Measurements from ENCODE around the gene USP22.
A peak's percentile ranks its signal among the peaks of the same experiment; 100 is the strongest.
"Not testable (repeated sequence)": the region's sequence is repeated elsewhere in the genome, so short reads cannot be mapped to it uniquely, and the experiment has no call there.

The USP22 gene

GRCh38 chr17:21076242-21076641, 33.4 kb upstream of the USP22 start:
- Histone ChIP-seq H3K4me3 (ENCODE audit: low read length in 2 of 2) (no peak overlapping the region), H3K27me3 (ENCODE audit: control insufficient read depth in 1 of 2, insufficient read depth in 2 of 2, low read length in 2 of 2) (no peaks in the 10 kb centered on the region), H3K36me3 (ENCODE audit: control insufficient read depth in 2 of 2, insufficient read depth in 2 of 2, low read length in 2 of 2) (no peaks in the 10 kb centered on the region), H3K9ac (ENCODE audit: low read length in 2 of 2) (no peak overlapping the region), H3K9me3 (ENCODE audit: control insufficient read depth in 2 of 2, low read length in 2 of 2) (no peaks in the 10 kb centered on the region), H3K4me1 (ENCODE audit: control insufficient read depth, insufficient read depth, low read length) (peaks cover 5% of the 10 kb centered on the region), H3K27ac (ENCODE audit: low read length) (peak overlapping the region; percentile 46)

- H3K4me3 ChIP-seq (ENCODE audit: low read length in 2 of 2): no peak overlapping the region
Measured at GRCh38 chr17:21075739-21076085, 32.9 kb upstream of the USP22 start.

DNA sequence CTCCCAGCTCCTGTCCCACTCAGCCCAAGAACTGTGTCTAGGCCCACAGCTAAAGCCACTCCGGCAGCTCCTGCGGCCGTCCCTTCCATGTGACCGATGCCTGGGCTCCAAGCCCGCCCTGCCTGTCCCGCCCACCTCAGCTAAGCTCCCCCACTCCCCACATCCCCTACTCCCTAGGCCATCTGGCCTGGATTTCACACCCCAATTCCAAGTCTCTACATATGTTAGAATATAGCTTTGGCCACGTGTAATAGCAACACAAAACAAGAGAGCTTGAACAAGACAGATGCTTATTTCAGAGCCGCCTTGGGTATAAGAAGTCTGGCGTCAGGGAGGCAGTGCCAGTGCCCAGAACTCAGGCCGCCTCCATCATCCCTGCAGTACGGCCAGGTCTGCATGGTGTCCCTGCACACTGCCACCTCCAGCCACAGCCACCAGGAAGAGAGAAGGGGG, 30.0 kb upstream of the USP22 start:
- Histone ChIP-seq H3K9me3 (ENCODE audit: control insufficient read depth in 2 of 2, low read length in 2 of 2) (no peaks in the 10 kb centered on the region), H3K36me3 (ENCODE audit: control insufficient read depth in 2 of 2, insufficient read depth in 2 of 2, low read length in 2 of 2) (no peaks in the 10 kb centered on the region), H3K27ac (ENCODE audit: low read length) (no peak overlapping the region), H3K27me3 (ENCODE audit: control insufficient read depth in 1 of 2, insufficient read depth in 2 of 2, low read length in 2 of 2) (no peaks in the 10 kb centered on the region), H3K4me1 (ENCODE audit: control insufficient read depth, insufficient read depth, low read length) (peaks cover 5% of the 10 kb centered on the region), H3K4me3 (ENCODE audit: low read length in 2 of 2) (no peak overlapping the region), H3K9ac (ENCODE audit: low read length in 2 of 2) (no peak overlapping the region)

More at GRCh38 chr17:21075739-21076085, 32.9 kb upstream of the USP22 start:
- Histone ChIP-seq H3K27ac (ENCODE audit: low read length) (peak overlapping the region; percentile 46), H3K9me3 (ENCODE audit: control insufficient read depth in 2 of 2, low read length in 2 of 2) (no peaks in the 10 kb centered on the region), H3K27me3 (ENCODE audit: control insufficient read depth in 1 of 2, insufficient read depth in 2 of 2, low read length in 2 of 2) (no peaks in the 10 kb centered on the region), H3K9ac (ENCODE audit: low read length in 2 of 2) (no peak overlapping the region), H3K4me1 (ENCODE audit: control insufficient read depth, insufficient read depth, low read length) (peaks cover 5% of the 10 kb centered on the region), H3K36me3 (ENCODE audit: control insufficient read depth in 2 of 2, insufficient read depth in 2 of 2, low read length in 2 of 2) (no peaks in the 10 kb centered on the region)

- H3K27me3 ChIP-seq (ENCODE audit: control insufficient read depth in 1 of 2, insufficient read depth in 2 of 2, low read length in 2 of 2): no peaks in the 10 kb centered on the region
- no peaks in the 10 kb centered on the region for H3K9me3 ChIP-seq (ENCODE audit: control insufficient read depth in 2 of 2, low read length in 2 of 2)
- no peak overlapping the region for H3K27ac ChIP-seq (ENCODE audit: low read length)
- H3K4me1 ChIP-seq (ENCODE audit: control insufficient read depth, insufficient read depth, low read length): no peaks in the 10 kb centered on the region
- no peaks in the 10 kb centered on the region for H3K36me3 ChIP-seq (ENCODE audit: control insufficient read depth in 2 of 2, insufficient read depth in 2 of 2, low read length in 2 of 2)
- no peak overlapping the region for H3K4me3 ChIP-seq (ENCODE audit: low read length in 2 of 2)
- no peak overlapping the region for H3K9ac ChIP-seq (ENCODE audit: low read length in 2 of 2)
Measured at GRCh38 chr17:21066394-21066793, 23.6 kb upstream of the USP22 start.

DNA sequence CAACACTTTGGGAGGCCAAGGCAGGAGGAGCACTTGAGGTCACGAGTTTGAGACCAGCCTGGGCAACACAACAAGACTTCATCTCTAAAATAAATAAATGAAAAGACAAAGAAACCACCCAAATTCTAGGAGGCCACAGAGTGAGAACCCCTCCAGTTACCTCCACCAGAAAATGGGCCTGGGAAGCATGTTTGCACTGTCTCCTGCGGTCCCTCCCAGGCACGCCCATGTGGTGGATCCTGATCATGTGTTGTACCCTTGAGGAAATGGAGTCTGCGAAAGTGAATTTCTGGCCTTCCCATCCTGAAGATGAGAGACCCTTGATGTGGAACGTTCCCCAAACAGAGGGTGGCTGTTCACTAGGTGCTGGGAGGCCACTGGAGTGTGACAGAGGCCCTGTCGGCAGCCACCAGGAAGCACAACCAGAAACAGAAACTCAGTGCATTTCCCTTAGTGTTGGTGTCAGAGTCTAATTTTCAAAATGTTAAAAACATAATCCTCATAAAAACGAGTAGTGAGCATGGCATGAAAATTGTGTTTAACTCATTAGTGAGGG, 19.2 kb upstream of the USP22 start:
- Histone ChIP-seq H3K27ac (ENCODE audit: low read length) (no peak overlapping the region), H3K9ac (ENCODE audit: low read length in 2 of 2) (no peak overlapping the region), H3K4me1 (ENCODE audit: control insufficient read depth, insufficient read depth, low read length) (no peaks in the 10 kb centered on the region), H3K27me3 (ENCODE audit: control insufficient read depth in 1 of 2, insufficient read depth in 2 of 2, low read length in 2 of 2) (peaks cover 0 to 2% of the 10 kb centered on the region in 2 donors), H3K4me3 (ENCODE audit: low read length in 2 of 2) (no peak overlapping the region), H3K36me3 (ENCODE audit: control insufficient read depth in 2 of 2, insufficient read depth in 2 of 2, low read length in 2 of 2) (no peaks in the 10 kb centered on the region), H3K9me3 (ENCODE audit: control insufficient read depth in 2 of 2, low read length in 2 of 2) (no peaks in the 10 kb centered on the region)

GRCh38 chr17:21061158-21061835, 18.5 kb upstream of the USP22 start:
- Histone ChIP-seq H3K9me3 (ENCODE audit: control insufficient read depth in 2 of 2, low read length in 2 of 2) (no peaks in the 10 kb centered on the region), H3K27me3 (ENCODE audit: control insufficient read depth in 1 of 2, insufficient read depth in 2 of 2, low read length in 2 of 2) (peaks cover 0 to 2% of the 10 kb centered on the region in 2 donors), H3K36me3 (ENCODE audit: control insufficient read depth in 2 of 2, insufficient read depth in 2 of 2, low read length in 2 of 2) (no peaks in the 10 kb centered on the region), H3K27ac (ENCODE audit: low read length) (no peak overlapping the region), H3K4me1 (ENCODE audit: control insufficient read depth, insufficient read depth, low read length) (no peaks in the 10 kb centered on the region), H3K9ac (ENCODE audit: low read length in 2 of 2) (no peak overlapping the region), H3K4me3 (ENCODE audit: low read length in 2 of 2) (no peak overlapping the region)

GRCh38 chr17:21059761-21060160, 16.9 kb upstream of the USP22 start:
- H3K4me1 ChIP-seq (ENCODE audit: control insufficient read depth, insufficient read depth, low read length): no peaks in the 10 kb centered on the region

DNA sequence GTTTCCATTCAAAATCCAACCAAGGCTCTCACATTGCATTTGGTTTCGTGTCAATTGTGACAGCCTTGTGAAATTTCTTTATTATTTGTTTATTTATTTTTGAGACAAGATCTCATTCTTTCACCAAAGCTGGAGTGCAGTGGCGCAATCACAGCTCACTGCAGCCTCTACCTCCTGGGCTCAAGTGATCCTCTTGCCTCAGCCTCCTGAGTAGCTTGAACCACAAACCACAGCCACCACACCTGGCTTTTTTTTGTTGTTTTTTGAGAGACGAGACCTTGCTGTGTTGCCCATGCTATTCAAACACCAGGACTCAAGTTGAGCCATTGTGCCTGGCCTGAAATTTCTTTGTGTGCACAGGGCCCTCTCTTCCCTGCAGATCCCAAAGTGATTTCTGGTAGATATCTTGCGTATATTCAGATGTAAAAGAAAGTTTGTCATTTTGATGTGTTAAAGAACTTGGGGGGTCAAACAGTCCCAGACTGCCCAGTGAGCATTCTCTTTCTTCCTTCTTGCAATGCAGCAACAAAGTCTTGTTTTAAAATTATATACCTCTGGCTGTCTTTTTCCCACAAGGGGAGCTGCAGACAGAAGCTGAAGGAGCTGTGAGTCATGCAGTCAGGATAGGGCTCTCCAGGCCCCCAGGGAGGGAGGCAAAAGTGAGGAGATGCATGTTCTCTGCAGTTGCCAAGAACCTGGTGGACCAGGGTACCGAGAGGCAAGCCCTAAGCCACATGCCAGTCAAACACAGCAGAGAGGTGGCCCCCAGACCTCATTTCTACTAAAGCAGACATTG, 15.5 kb upstream of the USP22 start:
- H3K4me1 ChIP-seq (ENCODE audit: control insufficient read depth, insufficient read depth, low read length): no peaks in the 10 kb centered on the region
- no peaks in the 10 kb centered on the region for H3K36me3 ChIP-seq (ENCODE audit: control insufficient read depth in 2 of 2, insufficient read depth in 2 of 2, low read length in 2 of 2)
- no peak overlapping the region for H3K9ac ChIP-seq (ENCODE audit: low read length in 2 of 2)

More at GRCh38 chr17:21059761-21060160, 16.9 kb upstream of the USP22 start:
- Histone ChIP-seq H3K27me3 (ENCODE audit: control insufficient read depth in 1 of 2, insufficient read depth in 2 of 2, low read length in 2 of 2) (peaks cover 0 to 2% of the 10 kb centered on the region in 2 donors), H3K27ac (ENCODE audit: low read length) (no peak overlapping the region), H3K36me3 (ENCODE audit: control insufficient read depth in 2 of 2, insufficient read depth in 2 of 2, low read length in 2 of 2) (no peaks in the 10 kb centered on the region), H3K4me3 (ENCODE audit: low read length in 2 of 2) (no peak overlapping the region), H3K9ac (ENCODE audit: low read length in 2 of 2) (no peak overlapping the region), H3K9me3 (ENCODE audit: control insufficient read depth in 2 of 2, low read length in 2 of 2) (no peaks in the 10 kb centered on the region)

DNA sequence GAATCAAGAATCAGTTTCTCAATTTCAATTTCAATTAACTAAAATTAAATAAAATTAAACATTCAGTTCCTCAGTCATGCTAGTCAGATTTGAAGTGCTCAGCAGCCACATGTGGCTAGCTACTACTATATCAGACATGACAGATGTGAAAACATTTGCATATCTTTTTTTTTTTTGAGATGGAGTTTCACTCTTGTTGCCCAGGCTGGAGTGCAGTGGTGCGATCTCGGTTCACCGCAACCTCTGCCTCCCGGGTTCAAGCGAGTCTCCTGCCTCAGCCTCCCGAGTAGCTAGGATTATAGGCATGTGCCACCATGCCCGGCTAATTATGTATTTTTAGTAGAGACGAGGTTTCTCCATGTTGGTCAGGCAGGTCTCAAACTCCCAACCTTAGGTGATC, 10.2 kb upstream of the USP22 start:
- H3K27ac ChIP-seq (ENCODE audit: low read length); H3K36me3 ChIP-seq (ENCODE audit: control insufficient read depth in 2 of 2, insufficient read depth in 2 of 2, low read length in 2 of 2); H3K9ac ChIP-seq (ENCODE audit: low read length in 2 of 2); H3K9me3 ChIP-seq (ENCODE audit: control insufficient read depth in 2 of 2, low read length in 2 of 2); H3K4me1 ChIP-seq (ENCODE audit: control insufficient read depth, insufficient read depth, low read length); H3K4me3 ChIP-seq (ENCODE audit: low read length in 2 of 2); H3K27me3 ChIP-seq (ENCODE audit: control insufficient read depth in 1 of 2, insufficient read depth in 2 of 2, low read length in 2 of 2): not testable (repeated sequence)

More for the DNA sequence above, 15.5 kb upstream of the USP22 start:
- Histone ChIP-seq H3K27me3 (ENCODE audit: control insufficient read depth in 1 of 2, insufficient read depth in 2 of 2, low read length in 2 of 2) (peaks cover 0 to 8% of the 10 kb centered on the region in 2 donors), H3K9me3 (ENCODE audit: control insufficient read depth in 2 of 2, low read length in 2 of 2) (no peaks in the 10 kb centered on the region), H3K27ac (ENCODE audit: low read length) (no peak overlapping the region), H3K4me3 (ENCODE audit: low read length in 2 of 2) (no peak overlapping the region)

DNA sequence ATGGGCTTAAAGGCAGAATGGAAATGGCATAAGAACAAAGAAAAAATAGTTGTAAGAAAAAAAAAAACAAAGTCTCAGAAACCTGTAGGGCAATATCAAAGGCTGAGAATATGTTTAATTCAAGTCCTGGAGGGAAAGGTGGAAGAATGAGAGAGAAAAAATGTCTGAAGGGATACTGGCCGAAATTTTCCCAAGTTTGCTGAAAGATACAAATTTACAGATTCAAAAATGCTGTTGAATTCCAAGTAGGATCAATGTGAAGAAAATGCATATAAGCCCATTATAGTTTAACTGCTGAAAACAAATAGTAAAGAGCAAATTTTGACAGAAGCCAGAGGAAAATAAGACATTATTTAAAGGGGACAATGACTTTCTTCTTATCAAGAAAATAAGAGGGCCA, 6.6 kb upstream of the USP22 start:
- Histone ChIP-seq H3K9me3 (ENCODE audit: control insufficient read depth in 2 of 2, low read length in 2 of 2) (no peaks in the 10 kb centered on the region), H3K27me3 (ENCODE audit: control insufficient read depth in 1 of 2, insufficient read depth in 2 of 2, low read length in 2 of 2) (peaks cover 0 to 3% of the 10 kb centered on the region in 2 donors), H3K4me3 (ENCODE audit: low read length in 2 of 2) (no peak overlapping the region), H3K36me3 (ENCODE audit: control insufficient read depth in 2 of 2, insufficient read depth in 2 of 2, low read length in 2 of 2) (no peaks in the 10 kb centered on the region), H3K9ac (ENCODE audit: low read length in 2 of 2) (no peak overlapping the region), H3K4me1 (ENCODE audit: control insufficient read depth, insufficient read depth, low read length) (peaks cover 2% of the 10 kb centered on the region), H3K27ac (ENCODE audit: low read length) (no peak overlapping the region)

GRCh38 chr17:21046216-21046615, 3.4 kb upstream of the USP22 start:
- Histone ChIP-seq H3K27me3 (ENCODE audit: control insufficient read depth in 1 of 2, insufficient read depth in 2 of 2, low read length in 2 of 2) (no peaks in the 10 kb centered on the region), H3K9me3 (ENCODE audit: control insufficient read depth in 2 of 2, low read length in 2 of 2) (no peaks in the 10 kb centered on the region), H3K4me1 (ENCODE audit: control insufficient read depth, insufficient read depth, low read length) (peaks cover 11% of the 10 kb centered on the region), H3K4me3 (ENCODE audit: low read length in 2 of 2) (no peak overlapping the region), H3K36me3 (ENCODE audit: control insufficient read depth in 2 of 2, insufficient read depth in 2 of 2, low read length in 2 of 2) (no peaks in the 10 kb centered on the region), H3K9ac (ENCODE audit: low read length in 2 of 2) (no peak overlapping the region), H3K27ac (ENCODE audit: low read length) (no peak overlapping the region)
